ENCODE results near the gene DAPK1.

DAPK1 gene

DNA sequence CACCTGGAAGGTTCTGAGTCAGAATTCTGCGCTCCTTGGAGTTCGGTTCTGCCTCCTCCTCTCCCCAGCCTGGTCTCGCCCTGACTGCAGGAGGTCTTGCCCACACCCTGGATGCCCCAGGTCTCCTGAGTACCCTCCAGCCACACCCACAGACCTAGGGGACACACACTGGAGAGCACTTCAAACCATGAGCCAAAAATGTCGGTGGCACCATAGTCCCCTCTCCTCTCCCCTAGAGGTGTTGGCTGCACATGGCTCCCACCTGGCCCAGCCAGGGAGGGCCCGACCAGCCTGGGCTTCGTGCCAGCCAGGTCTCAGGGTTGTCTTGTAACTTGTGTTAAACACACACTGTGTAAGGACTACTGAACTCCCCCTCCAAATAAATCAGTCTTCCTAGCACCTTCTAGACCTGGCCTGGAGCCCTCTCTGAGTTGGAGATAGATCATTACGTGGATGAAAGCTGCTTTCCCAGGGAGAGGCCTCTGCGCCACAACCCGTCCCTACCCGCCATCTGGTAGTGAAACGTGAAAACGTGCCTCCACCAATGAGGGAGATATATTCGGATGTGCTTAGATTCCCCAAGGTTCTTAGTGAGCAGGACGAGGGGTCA lies 178.3 kb downstream of the DAPK1 start:
- Histone ChIP-seq H3K4me3 (ENCODE audit: low read depth, low read length, poor library complexity, severe bottlenecking) (no peak overlapping the region), H3K36me3 (ENCODE audit: insufficient read depth, low read length) (no peaks in the 10 kb centered on the region), H2AFZ (ENCODE audit: low read length) (no peak overlapping the region), H3K4me1 (ENCODE audit: insufficient read depth, low read length, severe bottlenecking) (no peaks in the 10 kb centered on the region), H3K9me3 (ENCODE audit: low read length) (no peaks in the 10 kb centered on the region), H3K9me2 (ENCODE audit: low read depth, low read length) (no peaks in the 10 kb centered on the region), H3K9ac (ENCODE audit: low read length) (no peak overlapping the region), H3K4me2 (ENCODE audit: low read length) (no peak overlapping the region), H3F3A (ENCODE audit: insufficient read depth, low read length) (no peaks in the 10 kb centered on the region), H4K20me1 (ENCODE audit: insufficient read depth, low read length) (no peaks in the 10 kb centered on the region), H3K27me3 (ENCODE audit: insufficient read depth, low read length) (no peaks in the 10 kb centered on the region), H3K27ac (ENCODE audit: low read depth, low read length, poor library complexity, severe bottlenecking) (no peak overlapping the region), H3K79me2 (ENCODE audit: insufficient read depth, low read length) (no peaks in the 10 kb centered on the region)
- TF ChIP-seq, protein P1, sequence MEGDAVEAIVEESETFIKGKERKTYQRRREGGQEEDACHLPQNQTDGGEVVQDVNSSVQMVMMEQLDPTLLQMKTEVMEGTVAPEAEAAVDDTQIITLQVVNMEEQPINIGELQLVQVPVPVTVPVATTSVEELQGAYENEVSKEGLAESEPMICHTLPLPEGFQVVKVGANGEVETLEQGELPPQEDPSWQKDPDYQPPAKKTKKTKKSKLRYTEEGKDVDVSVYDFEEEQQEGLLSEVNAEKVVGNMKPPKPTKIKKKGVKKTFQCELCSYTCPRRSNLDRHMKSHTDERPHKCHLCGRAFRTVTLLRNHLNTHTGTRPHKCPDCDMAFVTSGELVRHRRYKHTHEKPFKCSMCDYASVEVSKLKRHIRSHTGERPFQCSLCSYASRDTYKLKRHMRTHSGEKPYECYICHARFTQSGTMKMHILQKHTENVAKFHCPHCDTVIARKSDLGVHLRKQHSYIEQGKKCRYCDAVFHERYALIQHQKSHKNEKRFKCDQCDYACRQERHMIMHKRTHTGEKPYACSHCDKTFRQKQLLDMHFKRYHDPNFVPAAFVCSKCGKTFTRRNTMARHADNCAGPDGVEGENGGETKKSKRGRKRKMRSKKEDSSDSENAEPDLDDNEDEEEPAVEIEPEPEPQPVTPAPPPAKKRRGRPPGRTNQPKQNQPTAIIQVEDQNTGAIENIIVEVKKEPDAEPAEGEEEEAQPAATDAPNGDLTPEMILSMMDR (IDR thresholded peaks at IDR 0.05; ENCODE audit: low read length) = no peak
- no peak for TF ChIP-seq EZH2 (IDR thresholded peaks at IDR 0.05; ENCODE audit: borderline replicate concordance, low read length)

DNA sequence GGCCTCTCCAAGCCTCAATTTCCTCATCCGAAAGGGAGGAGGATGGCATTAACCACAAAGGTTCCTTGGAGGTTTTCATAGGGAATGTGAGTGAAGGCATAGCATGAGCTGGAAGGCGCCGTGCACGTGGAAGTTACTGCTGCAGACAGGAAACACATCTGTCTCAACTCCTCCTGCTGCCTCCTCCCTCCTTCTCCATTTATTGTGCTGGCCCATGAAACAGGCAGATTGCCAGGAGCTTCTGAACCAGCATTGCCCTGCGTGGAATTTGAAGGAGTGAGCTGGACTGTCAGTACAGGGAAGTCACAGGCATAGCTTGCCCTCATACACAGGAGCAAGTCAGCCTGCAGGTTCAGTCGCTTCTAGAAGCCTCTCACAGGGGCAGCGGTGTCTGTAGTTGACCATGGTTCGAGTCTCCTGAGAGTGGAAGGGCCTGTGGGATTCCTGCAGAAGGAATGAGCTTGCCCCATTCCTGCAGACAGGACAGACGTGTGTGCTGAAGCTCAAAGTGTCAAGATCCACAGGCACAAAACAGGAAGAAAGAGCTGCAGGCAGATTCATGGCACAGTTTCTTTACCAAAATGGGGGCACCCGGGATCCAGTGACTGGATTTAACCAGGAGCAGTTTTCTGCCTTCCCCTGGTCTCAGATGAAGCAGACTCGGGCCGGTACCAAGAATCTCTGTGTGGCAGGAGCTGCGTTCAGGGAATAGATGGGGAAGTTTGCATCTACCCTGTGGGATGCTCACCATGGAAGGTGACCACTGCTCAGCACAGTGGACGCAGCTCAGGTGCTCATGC lies 179.5 kb downstream of the DAPK1 start:
- Histone ChIP-seq H3K9me3 (ENCODE audit: low read length) (no peaks in the 10 kb centered on the region), H3K4me1 (ENCODE audit: insufficient read depth, low read length, severe bottlenecking) (no peaks in the 10 kb centered on the region), H3K9ac (ENCODE audit: low read length) (no peak overlapping the region), H3F3A (ENCODE audit: insufficient read depth, low read length) (no peaks in the 10 kb centered on the region), H3K4me2 (ENCODE audit: low read length) (no peak overlapping the region), H3K9me2 (ENCODE audit: low read depth, low read length) (no peaks in the 10 kb centered on the region), H3K36me3 (ENCODE audit: insufficient read depth, low read length) (no peaks in the 10 kb centered on the region), H4K20me1 (ENCODE audit: insufficient read depth, low read length) (no peaks in the 10 kb centered on the region), H3K4me3 (ENCODE audit: low read depth, low read length, poor library complexity, severe bottlenecking) (no peak overlapping the region), H3K27ac (ENCODE audit: low read depth, low read length, poor library complexity, severe bottlenecking) (no peak overlapping the region), H3K27me3 (ENCODE audit: insufficient read depth, low read length) (no peaks in the 10 kb centered on the region), H3K79me2 (ENCODE audit: insufficient read depth, low read length) (no peaks in the 10 kb centered on the region), H2AFZ (ENCODE audit: low read length) (no peak overlapping the region)
- TF ChIP-seq EZH2 (IDR thresholded peaks at IDR 0.05; ENCODE audit: borderline replicate concordance, low read length) = no peak
- TF ChIP-seq, protein P1 (IDR thresholded peaks at IDR 0.05; ENCODE audit: low read length) = no peak

DNA sequence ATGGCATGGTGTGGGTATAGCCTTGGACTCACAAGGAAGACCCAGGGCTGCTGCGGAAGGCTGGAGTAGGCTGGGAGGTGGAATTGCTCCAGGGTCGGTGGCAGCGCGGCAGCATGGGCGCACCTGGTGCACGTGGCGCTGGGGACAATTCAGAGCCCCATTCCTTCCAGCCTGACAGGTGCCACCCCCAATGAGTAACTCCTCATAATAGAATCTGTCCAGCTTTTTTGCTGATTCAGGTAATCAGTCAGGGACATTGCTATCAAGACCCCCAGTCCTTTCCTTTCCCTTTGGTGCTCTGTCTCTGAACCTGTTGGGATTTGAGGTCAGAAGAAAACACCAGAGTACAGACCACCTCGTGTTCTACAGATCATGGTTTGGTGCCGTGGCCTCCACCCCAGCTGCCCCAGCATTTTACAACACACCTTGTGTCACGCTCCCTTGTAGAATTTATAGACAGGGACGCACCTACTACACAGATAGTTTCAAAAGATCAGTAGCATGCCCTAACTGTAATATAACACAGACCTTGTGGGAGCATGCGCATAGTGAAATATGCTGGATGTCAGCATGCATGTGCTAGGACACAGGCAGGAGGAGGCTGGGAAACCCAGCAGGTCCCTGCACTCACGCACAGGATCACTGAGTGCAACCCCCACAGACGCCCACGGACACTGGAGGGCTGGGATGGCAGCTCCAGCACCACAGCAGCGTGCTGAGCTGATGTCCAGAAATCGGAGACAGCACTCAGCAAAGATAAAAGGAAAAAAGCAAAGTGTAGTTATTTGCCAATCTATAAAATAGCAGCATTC lies 180.3 kb downstream of the DAPK1 start:
- Histone ChIP-seq H3K9ac (ENCODE audit: low read length) (no peak overlapping the region), H3K27ac (ENCODE audit: low read depth, low read length, poor library complexity, severe bottlenecking) (no peak overlapping the region), H3K36me3 (ENCODE audit: insufficient read depth, low read length) (no peaks in the 10 kb centered on the region), H3K9me2 (ENCODE audit: low read depth, low read length) (no peaks in the 10 kb centered on the region), H3K4me3 (ENCODE audit: low read depth, low read length, poor library complexity, severe bottlenecking) (no peak overlapping the region), H3K27me3 (ENCODE audit: insufficient read depth, low read length) (no peaks in the 10 kb centered on the region), H3F3A (ENCODE audit: insufficient read depth, low read length) (no peaks in the 10 kb centered on the region), H3K79me2 (ENCODE audit: insufficient read depth, low read length) (no peaks in the 10 kb centered on the region), H3K4me1 (ENCODE audit: insufficient read depth, low read length, severe bottlenecking) (no peaks in the 10 kb centered on the region), H2AFZ (ENCODE audit: low read length) (no peak overlapping the region), H4K20me1 (ENCODE audit: insufficient read depth, low read length) (no peaks in the 10 kb centered on the region), H3K9me3 (ENCODE audit: low read length) (no peaks in the 10 kb centered on the region), H3K4me2 (ENCODE audit: low read length) (no peak overlapping the region)
- TF ChIP-seq, protein P1 (IDR thresholded peaks at IDR 0.05; ENCODE audit: low read length) = no peak
- no peak for TF ChIP-seq EZH2 (IDR thresholded peaks at IDR 0.05; ENCODE audit: borderline replicate concordance, low read length)

All from OCI-LY1 (cell line).